Measurements from ENCODE around the gene C21orf58.
"Not testable (repeated sequence)": the region's sequence is repeated elsewhere in the genome, so short reads cannot be mapped to it uniquely, and the experiment has no call there.

Gene C21orf58

DNA sequence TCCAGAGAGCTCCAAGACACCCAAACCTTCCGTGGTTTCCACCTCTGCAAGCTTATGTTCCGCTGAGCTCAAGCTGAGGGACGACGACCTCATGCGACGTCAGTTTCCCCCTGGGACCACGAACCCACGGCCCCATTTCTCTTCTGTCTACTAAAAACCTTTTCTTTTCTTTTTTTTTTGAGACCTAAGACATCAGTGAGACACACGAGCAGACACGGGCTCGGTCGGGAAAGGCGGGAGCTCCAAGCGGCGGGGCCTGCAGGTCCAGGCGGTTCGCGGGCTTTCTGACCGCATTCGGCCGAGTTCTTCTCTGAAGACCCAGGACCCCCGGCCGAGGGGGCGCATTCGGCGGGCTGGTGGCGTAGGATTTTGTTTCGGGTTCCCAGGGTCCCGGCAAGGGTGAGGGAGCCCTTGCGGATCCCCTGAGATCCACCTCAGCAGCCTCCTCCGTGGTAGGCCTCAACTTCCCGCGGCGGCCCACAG is 402 bp downstream of the C21orf58 start:
- DNase-seq, result no peak

DNA sequence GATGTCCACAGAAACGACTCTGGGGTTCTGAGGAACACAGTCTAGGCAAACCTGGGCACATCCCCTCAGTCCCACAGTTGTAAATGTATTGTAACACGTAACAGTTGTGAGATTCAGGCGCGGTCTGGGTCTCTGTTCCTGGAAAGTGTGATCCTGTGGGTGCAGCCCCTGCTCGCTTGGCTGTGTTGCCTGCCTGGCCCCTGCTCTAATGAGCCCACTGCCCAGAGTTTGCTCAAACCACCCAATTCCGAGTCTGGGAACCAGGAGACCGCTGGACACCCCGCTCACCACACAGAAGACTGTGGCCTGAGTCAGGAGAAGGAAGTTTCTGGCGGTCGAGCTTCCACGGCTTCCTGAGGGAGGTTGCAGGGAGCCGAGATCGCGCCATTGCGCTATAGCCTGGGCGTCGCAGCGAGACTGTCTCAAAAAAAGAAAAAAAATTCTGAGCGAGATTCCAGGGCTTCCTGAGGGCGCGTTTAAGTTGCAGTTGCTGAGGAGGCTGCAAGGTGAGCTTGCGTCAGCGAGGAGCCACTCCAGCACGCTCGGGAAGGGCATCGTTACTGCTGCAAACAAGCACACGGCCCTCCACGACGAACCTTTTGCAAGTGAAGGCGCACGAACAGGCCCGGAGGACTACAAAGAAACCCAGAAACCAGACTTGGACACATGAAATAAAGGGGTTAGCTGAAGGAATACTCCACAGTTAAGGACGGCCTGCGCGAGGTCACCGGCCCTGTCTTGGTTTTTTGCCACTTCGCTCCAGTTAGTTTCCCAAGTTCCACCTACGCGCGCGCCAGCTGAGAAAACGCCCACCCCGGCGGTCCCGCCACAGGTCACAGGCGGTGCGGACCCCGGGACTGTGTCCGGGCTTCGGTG is 1.1 kb downstream of the C21orf58 start:
- DNase-seq, result no peak

- DNase-seq, result no peak
Measured at GRCh38 chr21:46320331-46320801, 3.3 kb downstream of the C21orf58 start.

DNA sequence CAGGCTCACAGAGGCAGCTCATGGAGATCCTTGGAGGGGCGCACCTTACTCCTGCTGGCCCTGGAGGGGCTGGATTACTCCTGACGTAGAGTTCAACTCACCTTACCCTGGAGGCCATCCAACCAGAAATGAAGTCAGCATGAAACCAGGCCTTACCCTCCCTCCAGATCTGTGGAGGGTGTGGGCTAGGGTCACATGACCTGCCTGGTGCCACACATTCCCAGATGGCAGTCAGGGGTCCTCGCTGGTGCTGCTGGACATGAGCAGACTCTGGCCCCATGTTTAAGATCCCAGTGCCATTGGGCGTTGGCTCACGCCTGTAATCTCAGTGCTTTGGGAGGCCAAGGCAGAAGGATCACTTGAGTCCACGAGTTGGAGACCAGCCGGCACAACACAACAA is 4.5 kb downstream of the C21orf58 start:
- DNase-seq, result no peak

DNA sequence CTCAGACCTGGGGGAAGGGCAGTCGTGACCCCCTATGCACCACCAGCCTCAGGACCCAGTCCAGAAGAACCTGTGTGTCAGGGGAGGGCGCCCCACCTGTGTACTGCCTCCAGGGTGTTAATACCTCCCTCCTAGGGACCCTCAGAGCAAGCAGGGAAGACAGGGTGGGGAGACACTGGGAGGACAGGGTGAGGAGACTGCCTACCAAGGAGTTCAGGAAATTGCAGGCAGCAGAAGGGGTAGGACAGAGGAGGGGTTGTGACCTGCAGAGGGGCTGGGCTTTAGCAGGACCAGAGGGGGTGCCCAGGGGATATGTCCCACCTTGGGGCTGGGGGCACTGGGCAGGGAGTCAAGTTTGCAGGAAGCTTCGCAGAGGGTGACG is 5.2 kb downstream of the C21orf58 start:
- DNase-seq, result no peak

- DNase-seq, result no peak
Measured at GRCh38 chr21:46317710-46318463, 5.8 kb downstream of the C21orf58 start.

DNA sequence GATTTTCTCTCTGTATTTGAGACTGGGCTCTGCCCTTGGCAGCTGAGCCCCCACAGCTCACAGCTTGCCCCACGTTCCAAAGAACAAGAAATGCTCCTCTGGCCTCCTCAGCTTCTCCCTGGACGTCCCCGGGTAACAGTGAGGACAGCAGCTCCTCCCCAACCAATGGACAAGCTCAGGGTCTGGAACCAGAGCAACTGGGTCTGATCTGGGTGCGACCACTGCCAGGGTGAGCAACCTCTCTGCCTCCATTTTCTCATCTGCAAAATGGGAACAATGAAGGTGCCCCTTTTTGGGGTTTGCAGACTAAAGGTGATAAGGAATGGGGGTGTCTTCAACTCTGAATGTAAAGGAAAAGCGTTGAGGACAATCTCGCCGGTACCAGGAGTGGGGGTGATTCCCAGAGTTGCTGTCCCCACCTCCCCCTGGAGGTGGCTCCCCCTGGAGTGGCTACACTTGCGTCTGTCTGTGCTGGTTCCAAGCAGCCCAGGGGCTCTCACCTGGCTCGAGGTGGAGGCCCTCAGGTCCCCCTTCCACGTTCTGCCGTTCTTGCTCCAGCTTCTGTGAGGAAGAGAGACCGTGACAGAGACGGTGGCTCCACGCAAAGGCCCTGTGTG is 6.9 kb downstream of the C21orf58 start:
- DNase-seq, result no peak

DNA sequence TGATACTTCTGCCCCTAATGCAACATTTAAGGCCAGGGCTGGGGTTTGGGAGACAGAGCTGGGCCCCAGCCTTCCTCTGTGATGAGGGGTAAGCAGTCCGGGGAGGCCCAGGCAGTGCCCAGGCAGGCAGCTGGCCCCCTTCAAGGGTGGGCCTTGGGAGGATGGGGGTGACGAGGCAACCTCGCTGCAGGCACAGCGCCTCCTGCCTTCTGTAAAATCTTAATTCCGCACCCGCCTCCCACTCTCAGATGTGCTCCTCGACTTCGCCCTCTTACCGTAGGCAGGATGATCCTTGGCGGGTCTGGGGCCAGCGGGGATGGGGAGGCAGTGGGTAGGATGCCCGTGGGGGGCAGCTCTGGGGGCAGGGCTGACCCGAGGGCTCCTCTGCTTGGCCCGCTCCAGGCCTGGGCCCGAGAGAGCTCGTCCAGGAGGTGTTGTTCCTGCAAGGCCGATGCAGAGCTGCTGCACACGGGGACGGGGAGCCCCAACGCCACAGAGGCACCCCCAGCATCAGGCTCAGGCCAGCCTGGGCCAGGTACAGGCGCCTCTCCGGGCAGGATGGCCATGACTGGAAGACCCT is 9.1 kb downstream of the C21orf58 start:
- no peak for DNase-seq

DNA sequence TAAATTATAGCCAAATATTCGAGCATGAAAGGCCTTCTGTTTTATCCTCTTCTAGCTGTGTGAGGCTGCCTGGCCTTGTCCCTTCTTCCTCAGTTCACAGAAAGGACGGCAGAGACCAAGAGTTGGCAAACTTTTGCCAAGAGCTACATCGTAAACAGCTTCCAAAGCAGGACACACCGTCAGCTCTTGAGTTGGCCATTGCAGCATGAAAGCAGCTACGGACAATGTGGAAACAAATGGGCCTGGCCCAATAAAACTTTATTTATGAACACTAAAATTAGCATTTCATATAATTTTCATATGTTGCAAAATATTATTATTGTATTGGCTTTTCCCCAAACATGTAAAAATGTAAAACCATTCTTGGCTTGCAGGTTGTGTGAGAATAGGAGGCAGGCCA is 10.7 kb downstream of the C21orf58 start:
- DNase-seq, result no peak

GRCh38 chr21:46311568-46311967 is 12.1 kb downstream of the C21orf58 start:
- no peak for DNase-seq

- DNase-seq, result not testable (repeated sequence)
Measured at GRCh38 chr21:46310260-46310659, 13.4 kb downstream of the C21orf58 start.

- DNase-seq, result no peak
Measured at GRCh38 chr21:46308431-46308830, 15.2 kb downstream of the C21orf58 start.

- no peak for DNase-seq
Measured at GRCh38 chr21:46307625-46308024, 16.0 kb downstream of the C21orf58 start.

GRCh38 chr21:46304955-46305354 is 18.7 kb downstream of the C21orf58 start:
- DNase-seq, result no peak

DNA sequence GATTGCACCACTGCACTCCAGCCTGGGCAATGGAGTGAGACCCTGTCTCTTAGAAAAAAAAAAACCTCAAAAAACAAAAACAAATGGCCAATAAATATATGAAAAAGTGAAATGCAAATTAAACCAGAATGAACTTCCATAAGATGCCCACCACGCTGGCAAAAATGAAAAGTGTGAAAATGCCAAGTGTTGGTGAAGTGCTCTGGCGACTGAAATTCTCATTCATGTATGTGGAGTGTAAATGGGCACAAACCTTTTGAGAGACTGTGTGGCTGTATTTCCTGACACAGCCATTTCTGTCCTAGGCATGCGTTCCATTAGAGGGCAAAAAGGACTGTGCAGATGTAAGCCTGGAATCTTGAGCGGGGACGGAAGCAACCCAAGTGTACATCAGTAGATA is 19.2 kb downstream of the C21orf58 start:
- DNase-seq, result no peak

GRCh38 chr21:46301759-46302158 is 21.9 kb downstream of the C21orf58 start:
- DNase-seq, result no peak

DNA sequence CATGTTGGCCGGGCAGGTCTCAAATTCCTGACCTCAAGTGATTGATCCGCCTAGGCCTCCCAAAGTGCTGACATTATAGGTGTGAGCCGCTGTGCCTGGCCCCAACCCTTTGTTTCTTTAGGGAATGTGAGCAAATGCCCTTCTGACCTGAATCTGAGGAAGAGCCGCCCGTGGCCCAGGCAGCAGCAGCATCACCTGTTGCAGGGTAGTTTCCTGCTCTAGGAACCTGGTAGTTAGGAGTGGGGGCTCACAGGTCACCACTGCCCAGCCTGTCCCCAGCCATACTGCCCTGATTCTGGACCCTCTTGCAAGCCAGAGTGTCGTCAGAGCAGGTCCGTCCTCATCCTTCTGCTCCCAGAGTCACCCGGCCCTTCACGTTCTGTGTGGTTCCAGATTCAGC is 24.5 kb downstream of the C21orf58 start:
- DNase-seq, result no peak

DNA sequence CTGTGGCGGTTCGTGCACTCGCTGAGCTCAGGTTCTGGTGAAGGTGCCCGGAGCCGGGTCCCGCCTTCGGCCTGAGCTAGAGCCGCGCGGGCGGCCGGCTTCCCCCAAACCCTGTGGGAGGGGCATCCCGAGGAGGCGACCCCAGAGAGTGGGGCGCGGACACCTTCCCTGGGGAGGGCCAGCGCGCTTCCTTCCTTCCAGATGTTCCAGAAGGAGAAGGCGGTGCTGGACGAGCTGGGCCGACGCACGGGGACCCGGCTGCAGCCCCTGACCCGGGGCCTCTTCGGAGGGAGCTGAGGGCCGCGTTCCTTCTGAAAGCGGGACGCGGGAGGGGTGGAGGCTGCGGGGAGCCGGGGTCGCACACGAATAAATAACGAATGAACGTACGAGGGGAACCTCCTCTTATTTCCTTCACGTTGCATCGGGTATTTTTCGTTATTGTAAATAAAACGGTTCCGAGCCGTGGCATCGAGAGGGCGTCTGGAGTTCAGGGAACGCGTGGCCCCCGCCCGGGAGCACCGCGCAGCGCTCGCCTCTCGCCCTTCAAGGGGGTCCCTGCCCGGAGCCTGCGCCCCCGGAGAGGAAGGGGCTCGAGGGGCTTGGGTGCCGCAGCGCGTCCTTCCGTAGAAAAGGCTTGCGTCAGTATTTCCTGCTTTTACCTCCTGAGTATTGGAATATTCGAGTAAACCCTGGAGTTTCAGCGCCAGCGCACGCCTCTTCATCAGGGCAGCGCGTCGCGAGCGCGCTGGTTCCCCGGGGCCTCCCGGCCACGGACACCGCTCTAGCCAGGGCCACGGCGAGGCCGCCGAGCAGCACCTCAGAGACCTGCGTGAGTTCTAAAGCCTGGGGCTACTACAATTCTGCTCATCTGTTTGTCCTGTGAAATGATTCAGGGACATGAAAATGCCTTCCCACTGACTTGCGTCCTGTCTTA is 26.1 kb downstream of the C21orf58 start:
- DNase-seq, result no peak

- DNase-seq, result no peak
Measured at GRCh38 chr21:46295996-46296752, 27.5 kb downstream of the C21orf58 start.

- no peak for DNase-seq
Measured at GRCh38 chr21:46295177-46295770, 28.4 kb downstream of the C21orf58 start.
